Activated B cell treated with CpG ODN at 0.5 μM for 24 hours (primary cell): ENCODE measurements around the gene MAPK8. TPM values are rescaled to one million over a fixed set of nuclear protein-coding genes. Genes with fewer than 3 reads are reported as not detected.

Source experiments
- ATAC-seq: fragments of 200-7000 bp; cut with Tn5 transposase; one replicate; pipeline ENCODE4 v1.10.0; 2021; ENCODE audit warnings: low read depth, mild to moderate bottlenecking, moderate library complexity
- CTCF ChIA-PET: fragments of 350-600 bp; sonication (Branson Sonifier 250); formaldehyde crosslinking; loops from one replicate; lab custom pipeline; 2021; ENCODE audit warnings: antibody characterized with exemption; lab: Charles Lee
- POLR2A ChIA-PET: fragments of 350-600 bp; sonication (Branson Sonifier 250); formaldehyde crosslinking; loops from one replicate; lab custom pipeline; 2021; ENCODE audit warnings: antibody characterized with exemption; lab: Charles Lee
- DNase-seq: peaks from one replicate; pipeline ENCODE4 v3.0.0; 2022
- H3K27ac Mint-ChIP-seq: one replicate; pipeline ENCODE4 v1.8.0; 2020; ENCODE audit warnings: mixed read lengths
- H3K27me3 Mint-ChIP-seq: one replicate; pipeline ENCODE4 v1.8.0; 2021; ENCODE audit warnings: mixed read lengths
- H3K36me3 Mint-ChIP-seq: one replicate; pipeline ENCODE4 v1.8.0; 2021; ENCODE audit warnings: low read depth, mixed read lengths
- H3K4me1 Mint-ChIP-seq: one replicate; pipeline ENCODE4 v1.8.0; 2021; ENCODE audit warnings: mixed read lengths
- H3K4me3 Mint-ChIP-seq: one replicate; pipeline ENCODE4 v1.8.0; 2020; ENCODE audit warnings: mild to moderate bottlenecking, mixed read lengths
- H3K9me3 Mint-ChIP-seq: one replicate; pipeline ENCODE4 v1.8.0; 2020; ENCODE audit warnings: mixed read lengths
- CTCF ChIP-seq: fragments of 200-600 bp; IDR thresholded peaks from one replicate; pipeline ENCODE4 v1.8.0; 2022; ENCODE audit warnings: antibody characterized with exemption, mild to moderate bottlenecking
- intact Hi-C: fragments of 100-400 bp; cut with micrococcal nuclease; formaldehyde crosslinking; loops from one replicate; pipeline ENCODE4 v1.15.1; 2024
- total RNA-seq: library from RNA; stranded (reverse); gene quantifications from 2 replicates; pipeline ENCODE4 v1.2.3, GENCODE V29; 2022

The MAPK8 gene
- total RNA-seq, 1 donor from 2014 or later, result 25.8 TPM

- CTCF ChIA-PET, result no interaction called here
Measured at GRCh38 chr10:48442809-48443177, 136.3 kb downstream of the MAPK8 start.

GRCh38 chr10:48444266-48444665 lies 137.8 kb downstream of the MAPK8 start:
- ATAC-seq, result no peak
- H3K9me3 Mint-ChIP-seq, result no peaks in the 10 kb centered on the region
- no peak overlapping the region for H3K4me3 Mint-ChIP-seq
- peaks cover 3% of the 10 kb centered on the region for H3K36me3 Mint-ChIP-seq
- DNase-seq, result no peak
- H3K27ac Mint-ChIP-seq, result no peak overlapping the region
- intact Hi-C loops, result loop anchor here (1.0 kb wide), 1 partner anchor 212 kb away; no protein-coding TSS in a partner anchor
- TF ChIP-seq CTCF, result no peak
- CTCF ChIA-PET, result interaction anchor here (1.7 kb wide), 1 partner anchor 212 kb away, joined by 4 read pairs; no protein-coding TSS in a partner anchor
- H3K27me3 Mint-ChIP-seq, result peaks cover 4% of the 10 kb centered on the region
- POLR2A ChIA-PET, result no interaction called here
- no peaks in the 10 kb centered on the region for H3K4me1 Mint-ChIP-seq

More at GRCh38 chr10:48442809-48443177, 136.3 kb downstream of the MAPK8 start:
- no peak for TF ChIP-seq CTCF
- H3K4me1 Mint-ChIP-seq, result no peaks in the 10 kb centered on the region
- POLR2A ChIA-PET, result no interaction called here
- DNase-seq (no peak), ATAC-seq (no peak)
- intact Hi-C loops, result no loop called here
- H3K27me3 Mint-ChIP-seq, result no peaks in the 10 kb centered on the region
- no peak overlapping the region for H3K4me3 Mint-ChIP-seq
- no peak overlapping the region for H3K27ac Mint-ChIP-seq
- peaks cover 3% of the 10 kb centered on the region for H3K36me3 Mint-ChIP-seq
- H3K9me3 Mint-ChIP-seq, result no peaks in the 10 kb centered on the region

GRCh38 chr10:48444861-48445841 lies 138.7 kb downstream of the MAPK8 start:
- ChIA-PET CTCF (interaction anchor here (1.7 kb wide), 1 partner anchor 211 kb away, joined by 4 read pairs; no protein-coding TSS in a partner anchor), POLR2A (no interaction called here)
- no peak for DNase-seq
- Mint-ChIP-seq H3K9me3 (no peaks in the 10 kb centered on the region), H3K27ac (no peak overlapping the region), H3K36me3 (peaks cover 3% of the 10 kb centered on the region), H3K27me3 (peaks cover 4% of the 10 kb centered on the region), H3K4me1 (no peaks in the 10 kb centered on the region), H3K4me3 (no peak overlapping the region)
- intact Hi-C loops, result loop anchor here (1.0 kb wide), 1 partner anchor 211 kb away; no protein-coding TSS in a partner anchor
- no peak for ATAC-seq
- no peak for TF ChIP-seq CTCF

- ATAC-seq, result no peak
- CTCF ChIA-PET, result no interaction called here
- no peak for TF ChIP-seq CTCF
Measured at GRCh38 chr10:48445932-48446331, 139.5 kb downstream of the MAPK8 start.

GRCh38 chr10:48446785-48447184 lies 140.3 kb downstream of the MAPK8 start:
- TF ChIP-seq CTCF, result no peak
- Mint-ChIP-seq H3K4me3 (no peak overlapping the region), H3K36me3 (peaks cover 3% of the 10 kb centered on the region), H3K27me3 (peaks cover 4% of the 10 kb centered on the region), H3K4me1 (no peaks in the 10 kb centered on the region), H3K27ac (no peak overlapping the region), H3K9me3 (no peaks in the 10 kb centered on the region)
- ChIA-PET CTCF (no interaction called here), POLR2A (no interaction called here)
- no peak for DNase-seq
- no peak for ATAC-seq
- intact Hi-C loops, result no loop called here

More at GRCh38 chr10:48445932-48446331, 139.5 kb downstream of the MAPK8 start:
- Mint-ChIP-seq H3K36me3 (peaks cover 3% of the 10 kb centered on the region), H3K9me3 (no peaks in the 10 kb centered on the region), H3K27ac (no peak overlapping the region), H3K4me1 (no peaks in the 10 kb centered on the region), H3K27me3 (peaks cover 4% of the 10 kb centered on the region), H3K4me3 (no peak overlapping the region)
- POLR2A ChIA-PET, result no interaction called here
- no peak for DNase-seq
- intact Hi-C loops, result no loop called here
